ENCODE measurements around the gene VPREB3.

- TF ChIP-seq POLR2AphosphoS5 (IDR thresholded peaks at IDR 0.05; ENCODE audit: low read depth, low read length) (no peak), REST (IDR thresholded peaks at IDR 0.05; ENCODE audit: insufficient read depth in 1 of 2, low read depth in 2 of 2, low read length in 2 of 2) (no peak), TAF1 (IDR thresholded peaks at IDR 0.05; ENCODE audit: borderline replicate concordance, insufficient read depth, low read length) (no peak), FOXP2 (optimal IDR thresholded peaks at IDR 0.05; ENCODE audit: borderline replicate concordance, extremely low read depth, extremely low read length, insufficient read depth) (no peak), SIN3A (IDR thresholded peaks at IDR 0.05; ENCODE audit: borderline replicate concordance, insufficient read depth, low read length) (no peak)
These were observed 27.4 kb upstream of the VPREB3 start for GRCh38 chr22:23781511-23782183.
